ENCODE data around the gene TMEM255B.

Gene TMEM255B

DNA sequence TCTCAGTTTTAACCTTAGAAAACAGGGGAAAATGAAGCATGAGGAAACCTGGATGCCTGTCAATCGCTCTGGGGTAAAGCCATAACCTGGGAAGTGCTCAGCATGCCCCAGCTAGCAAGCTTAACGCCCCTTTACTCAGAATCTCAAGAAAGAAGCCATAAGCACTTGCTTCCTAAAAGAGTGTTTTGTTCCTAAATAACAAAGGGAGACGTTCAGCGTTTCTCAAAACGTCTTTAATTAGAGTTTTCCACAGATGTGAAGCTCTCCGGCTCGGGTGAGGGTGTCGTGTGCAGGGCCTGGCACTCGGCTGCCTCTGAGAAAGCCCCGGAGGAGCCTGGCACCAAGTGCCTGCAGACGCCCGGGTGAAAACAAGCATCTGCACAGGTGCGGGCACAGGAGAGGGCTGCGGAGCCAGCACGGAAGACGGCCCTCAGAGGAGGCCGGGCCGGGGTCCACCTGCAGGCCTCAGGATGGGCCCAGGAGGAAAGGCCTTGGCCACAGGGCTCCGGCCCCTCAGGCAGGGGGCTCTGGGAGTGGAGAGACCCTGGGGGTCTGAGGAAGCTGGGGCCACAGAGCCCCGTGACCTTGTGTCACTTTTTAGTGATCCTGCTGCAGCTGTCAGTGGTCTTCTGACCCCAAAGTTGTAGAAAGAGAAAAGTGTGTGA, 98.6 kb downstream of the TMEM255B start:
- no peak for TF ChIP-seq EZH2 (optimal IDR thresholded peaks at IDR 0.05; ENCODE audit: low read depth, low read length)
- TF ChIP-seq, protein P1, sequence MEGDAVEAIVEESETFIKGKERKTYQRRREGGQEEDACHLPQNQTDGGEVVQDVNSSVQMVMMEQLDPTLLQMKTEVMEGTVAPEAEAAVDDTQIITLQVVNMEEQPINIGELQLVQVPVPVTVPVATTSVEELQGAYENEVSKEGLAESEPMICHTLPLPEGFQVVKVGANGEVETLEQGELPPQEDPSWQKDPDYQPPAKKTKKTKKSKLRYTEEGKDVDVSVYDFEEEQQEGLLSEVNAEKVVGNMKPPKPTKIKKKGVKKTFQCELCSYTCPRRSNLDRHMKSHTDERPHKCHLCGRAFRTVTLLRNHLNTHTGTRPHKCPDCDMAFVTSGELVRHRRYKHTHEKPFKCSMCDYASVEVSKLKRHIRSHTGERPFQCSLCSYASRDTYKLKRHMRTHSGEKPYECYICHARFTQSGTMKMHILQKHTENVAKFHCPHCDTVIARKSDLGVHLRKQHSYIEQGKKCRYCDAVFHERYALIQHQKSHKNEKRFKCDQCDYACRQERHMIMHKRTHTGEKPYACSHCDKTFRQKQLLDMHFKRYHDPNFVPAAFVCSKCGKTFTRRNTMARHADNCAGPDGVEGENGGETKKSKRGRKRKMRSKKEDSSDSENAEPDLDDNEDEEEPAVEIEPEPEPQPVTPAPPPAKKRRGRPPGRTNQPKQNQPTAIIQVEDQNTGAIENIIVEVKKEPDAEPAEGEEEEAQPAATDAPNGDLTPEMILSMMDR (IDR thresholded peaks at IDR 0.05; ENCODE audit: low read length): no peak
- TF ChIP-seq EZH2phosphoT487 (IDR thresholded peaks at IDR 0.05; ENCODE audit: low read length): no peak
- Histone ChIP-seq H3K4me2 (ENCODE audit: low read depth, low read length) (peak overlapping the region; percentile 96), H3K9me3 (replicated peaks; ENCODE audit: insufficient read depth, low read length) (no peaks in the 10 kb centered on the region), H3F3A (ENCODE audit: insufficient read depth, low read length) (peaks cover 91% of the 10 kb centered on the region), H3K79me2 (ENCODE audit: low read length) (peaks cover 100% of the 10 kb centered on the region), H4K20me1 (ENCODE audit: insufficient read depth, low read length) (peaks cover 20% of the 10 kb centered on the region), H2AFZ (ENCODE audit: low read length) (no peak overlapping the region), H3K9ac (ENCODE audit: low read length) (peak overlapping the region; percentile 63), H3K9me2 (replicated peaks; ENCODE audit: insufficient read depth, low read length) (no peaks in the 10 kb centered on the region), H3K27me3 (replicated peaks; ENCODE audit: insufficient read depth, low read length) (no peaks in the 10 kb centered on the region), H3K36me3 (replicated peaks; ENCODE audit: insufficient read depth, low read length) (no peaks in the 10 kb centered on the region; the same call in 1 of the 2 replicates), H3K4me1 (ENCODE audit: low read length) (peaks cover 79% of the 10 kb centered on the region), H3K27ac (ENCODE audit: low read length) (peak overlapping the region; percentile 98), H3K4me3 (ENCODE audit: low read length) (peak overlapping the region; percentile 42)
- DNase-seq: peak; percentile 73

DNA sequence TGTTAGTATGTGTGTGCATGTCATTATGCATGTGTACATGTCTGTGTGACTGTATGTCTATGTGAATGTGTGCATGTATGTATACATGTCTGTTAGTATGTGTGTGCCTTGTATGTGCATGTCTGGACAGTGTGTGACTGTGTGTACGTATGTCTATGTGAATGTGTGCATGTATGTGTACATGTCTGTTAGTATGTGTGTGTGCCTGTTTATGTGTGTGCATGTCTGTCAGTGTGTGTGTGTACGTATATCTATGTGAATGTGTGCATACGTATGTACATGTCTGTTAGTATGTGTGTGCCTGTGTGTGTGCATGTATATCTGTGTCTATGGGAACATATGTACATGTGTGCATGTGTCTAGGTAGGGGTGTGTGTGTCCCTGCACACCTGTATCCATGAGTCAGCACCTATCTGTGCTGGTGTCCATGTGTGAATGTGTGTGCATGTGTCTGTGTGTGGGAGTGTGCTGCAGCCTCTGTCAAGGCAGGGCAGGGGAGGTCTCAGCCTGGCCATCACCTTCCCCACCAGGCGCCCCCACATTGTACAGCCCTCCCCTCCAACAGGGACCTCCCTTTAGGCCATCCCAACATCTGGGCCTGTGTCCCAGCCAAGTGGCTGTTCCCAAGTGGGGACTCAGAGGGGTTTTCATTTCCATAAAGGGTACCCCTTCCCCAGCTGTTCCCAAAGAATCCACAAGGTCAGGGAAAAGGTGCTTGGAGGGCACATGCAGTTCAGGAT, 100.5 kb downstream of the TMEM255B start:
- Histone ChIP-seq H3K9me2 (replicated peaks; ENCODE audit: insufficient read depth, low read length) (no peaks in the 10 kb centered on the region), H3K36me3 (replicated peaks; ENCODE audit: insufficient read depth, low read length) (no peaks in the 10 kb centered on the region; the same call in 1 of the 2 replicates), H3K27me3 (replicated peaks; ENCODE audit: insufficient read depth, low read length) (no peaks in the 10 kb centered on the region), H3K4me3 (ENCODE audit: low read length) (peak overlapping the region; percentile 85), H4K20me1 (ENCODE audit: insufficient read depth, low read length) (0 out of 2 replicates have a peak, but pooled peaks cover 1% of the 10 kb centered on the region), H3K27ac (ENCODE audit: low read length) (peak overlapping the region; percentile 98), H3F3A (ENCODE audit: insufficient read depth, low read length) (peaks cover 91% of the 10 kb centered on the region), H3K9me3 (replicated peaks; ENCODE audit: insufficient read depth, low read length) (no peaks in the 10 kb centered on the region), H3K9ac (ENCODE audit: low read length) (peak overlapping the region; percentile 98; the same call in 1 of the 2 replicates), H3K79me2 (ENCODE audit: low read length) (peaks cover 97% of the 10 kb centered on the region), H3K4me1 (ENCODE audit: low read length) (peaks cover 67% of the 10 kb centered on the region), H3K4me2 (ENCODE audit: low read depth, low read length) (peak overlapping the region; percentile 96), H2AFZ (ENCODE audit: low read length) (no peak overlapping the region)
- no peak for TF ChIP-seq EZH2phosphoT487 (IDR thresholded peaks at IDR 0.05; ENCODE audit: low read length)
- TF ChIP-seq, protein P1 (IDR thresholded peaks at IDR 0.05; ENCODE audit: low read length): no peak
- no peak for TF ChIP-seq EZH2 (optimal IDR thresholded peaks at IDR 0.05; ENCODE audit: low read depth, low read length)
- peak; percentile 28 for DNase-seq

DNA sequence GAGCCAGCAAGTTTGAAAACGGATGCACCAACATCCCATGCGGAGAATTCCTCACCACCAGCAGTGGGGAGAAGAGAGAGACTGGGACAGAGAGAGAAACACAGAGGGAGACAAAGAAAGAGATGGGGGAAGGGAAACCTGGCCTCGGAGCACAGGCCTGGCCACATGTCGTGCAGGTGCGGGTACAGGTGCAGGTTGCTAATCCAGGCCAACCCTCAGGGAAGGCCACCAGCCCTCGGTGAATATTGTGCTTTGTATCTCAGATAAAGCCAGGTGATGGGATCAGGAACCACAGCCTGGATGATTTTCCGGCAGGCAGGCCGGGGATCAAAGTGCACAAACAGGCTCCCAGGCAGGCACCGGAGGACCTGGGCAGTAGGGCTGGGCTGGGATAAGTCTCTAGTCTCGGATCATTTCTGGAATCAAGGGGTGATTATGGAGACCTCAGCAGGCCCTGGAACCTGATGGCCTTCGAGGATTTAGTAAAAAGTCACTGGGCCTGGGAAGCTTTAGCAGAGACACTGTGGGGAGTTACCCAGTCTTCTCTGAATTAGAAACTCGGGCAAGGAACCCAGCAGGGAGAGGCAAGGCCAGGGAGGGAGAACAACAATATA, 101.1 kb downstream of the TMEM255B start:
- H3K4me1 ChIP-seq (ENCODE audit: low read length): peaks cover 60% of the 10 kb centered on the region
- H3K79me2 ChIP-seq (ENCODE audit: low read length): peaks cover 94% of the 10 kb centered on the region
- H3K27ac ChIP-seq (ENCODE audit: low read length): peak overlapping the region; percentile 98

More for the DNA sequence above, 101.1 kb downstream of the TMEM255B start:
- Histone ChIP-seq H3K9ac (ENCODE audit: low read length) (peak overlapping the region; percentile 98), H3K36me3 (replicated peaks; ENCODE audit: insufficient read depth, low read length) (no peaks in the 10 kb centered on the region; the same call in 1 of the 2 replicates), H3F3A (ENCODE audit: insufficient read depth, low read length) (peaks cover 86% of the 10 kb centered on the region), H4K20me1 (ENCODE audit: insufficient read depth, low read length) (no peaks in the 10 kb centered on the region), H3K9me2 (replicated peaks; ENCODE audit: insufficient read depth, low read length) (no peaks in the 10 kb centered on the region), H3K9me3 (replicated peaks; ENCODE audit: insufficient read depth, low read length) (no peaks in the 10 kb centered on the region), H3K4me2 (ENCODE audit: low read depth, low read length) (peak overlapping the region; percentile 96), H3K27me3 (replicated peaks; ENCODE audit: insufficient read depth, low read length) (no peaks in the 10 kb centered on the region), H3K4me3 (ENCODE audit: low read length) (peak overlapping the region; percentile 85), H2AFZ (ENCODE audit: low read length) (no peak overlapping the region)
- peak; percentile 82 for DNase-seq
- TF ChIP-seq EZH2phosphoT487 (IDR thresholded peaks at IDR 0.05; ENCODE audit: low read length): no peak
- no peak for TF ChIP-seq EZH2 (optimal IDR thresholded peaks at IDR 0.05; ENCODE audit: low read depth, low read length)
- TF ChIP-seq, protein P1 (IDR thresholded peaks at IDR 0.05; ENCODE audit: low read length): no peak
